ENCODE data around the gene H2AZ1. TPM values are rescaled to one million over a fixed set of nuclear protein-coding genes. Genes with fewer than 3 reads are reported as not detected.

H2AZ1 gene
- total RNA-seq (2014; rRNA removed; shearing (Covaris generic)): 464 and 505 TPM in 2 replicates

GRCh38 chr4:99949999-99950912 lies at the start of gene H2AZ1:
H2AZ1 (minus strand) TSS chr4:99950275; CDS start chr4:99950170, 105 bp downstream.

GRCh38 chr4:99946356-99947189 lies 3.5 kb downstream of the H2AZ1 start, which contains the start of gene DNAJB14:
DNAJB14 (minus strand) TSS chr4:99946618; CDS start chr4:99946571, 47 bp downstream.

Other genes starting within 250 kb of the H2AZ1 start
- gene DAPP1, start 133.4 kb downstream of the H2AZ1 start, total RNA-seq (2014; rRNA removed; shearing (Covaris generic)): not detected in 2 replicates
- 8.4 and 14.2 TPM in 2 replicates for gene LAMTOR3, start 55.8 kb downstream of the H2AZ1 start, total RNA-seq (2014; rRNA removed; shearing (Covaris generic))
- gene DNAJB14, start 3.7 kb downstream of the H2AZ1 start, total RNA-seq (2014; rRNA removed; shearing (Covaris generic)): 31.1 and 37.0 TPM in 2 replicates
- gene DDIT4L, start 240.2 kb upstream of the H2AZ1 start, total RNA-seq (2014; rRNA removed; shearing (Covaris generic)): 0.03 TPM in 1 of 2 replicates, not detected in the other

All from A375 (cell line).